Activated T-cell treated with anti-CD3 and anti-CD28 coated beads for 4 hours (primary cell): Measurements from ENCODE around the gene INSRR.
A peak's percentile ranks its signal among the peaks of the same experiment; 100 is the strongest.

Source experiments
- DNase-seq: peaks from one replicate; pipeline ENCODE4 v3.0.0-alpha.2; 2020

The INSRR gene

GRCh38 chr1:156893048-156893953, 34.4 kb upstream of the INSRR start, which contains the start of gene PEAR1:
TSS of gene PEAR1 (plus strand) at chr1:156893718. CDS start at chr1:156903927, 10,209 bp downstream.
- DNase-seq = no peak

- peak; percentile 86 for DNase-seq
These were observed 33.5 kb upstream of the INSRR start for GRCh38 chr1:156892190-156893047.

GRCh38 chr1:156889802-156890580, 31.1 kb upstream of the INSRR start:
- peak; percentile 42 for DNase-seq

- no peak for DNase-seq
These were observed 28.8 kb upstream of the INSRR start for GRCh38 chr1:156887734-156888133.

- no peak for DNase-seq
These were observed 28.4 kb upstream of the INSRR start for GRCh38 chr1:156887317-156887716.

- no peak for DNase-seq
These were observed 27.8 kb upstream of the INSRR start for GRCh38 chr1:156886583-156887281.

- DNase-seq = no peak
These were observed 27.0 kb upstream of the INSRR start for GRCh38 chr1:156885880-156886355.

GRCh38 chr1:156885314-156885713, 26.4 kb upstream of the INSRR start:
- DNase-seq = no peak

GRCh38 chr1:156884560-156885184, 25.8 kb upstream of the INSRR start:
- DNase-seq = no peak

GRCh38 chr1:156883919-156884318, 25.0 kb upstream of the INSRR start:
- DNase-seq = no peak

GRCh38 chr1:156882543-156882942, 23.6 kb upstream of the INSRR start:
- no peak for DNase-seq

- DNase-seq = no peak
These were observed 22.7 kb upstream of the INSRR start for GRCh38 chr1:156881663-156882062.

GRCh38 chr1:156881101-156881500, 22.2 kb upstream of the INSRR start:
- no peak for DNase-seq

- no peak for DNase-seq
These were observed 21.6 kb upstream of the INSRR start for GRCh38 chr1:156880473-156880872.

- DNase-seq = no peak
These were observed 21.0 kb upstream of the INSRR start for GRCh38 chr1:156879876-156880275.

- DNase-seq = no peak
These were observed 18.7 kb upstream of the INSRR start for GRCh38 chr1:156877433-156878170.

- no peak for DNase-seq
These were observed 17.4 kb upstream of the INSRR start for GRCh38 chr1:156876281-156876680.

GRCh38 chr1:156875341-156875615, 16.4 kb upstream of the INSRR start:
- no peak for DNase-seq

- DNase-seq = no peak
These were observed 15.8 kb upstream of the INSRR start for GRCh38 chr1:156874572-156875340.

- no peak for DNase-seq
These were observed 15.2 kb upstream of the INSRR start for GRCh38 chr1:156874142-156874541.
